ENCODE data around the gene ESR2.
"Not testable (repeated sequence)": the region's sequence is repeated elsewhere in the genome, so short reads cannot be mapped to it uniquely, and the experiment has no call there.

Gene ESR2

GRCh38 chr14:64293976-64294671 lies at the start of gene ESR2:
Gene ESR2, minus strand, starts transcription at chr14:64294371. Its CDS starts 11,386 bp downstream, at chr14:64282985.
- peak; percentile 41 for DNase-seq

GRCh38 chr14:64340560-64341196 lies 46.5 kb upstream of the ESR2 start:
- no peak for DNase-seq

- DNase-seq: peak; percentile 98
Measured at GRCh38 chr14:64338616-64339316, 44.6 kb upstream of the ESR2 start.

GRCh38 chr14:64337888-64338615 lies 43.9 kb upstream of the ESR2 start:
- DNase-seq: peak; percentile 71

GRCh38 chr14:64329149-64329548 lies 35.0 kb upstream of the ESR2 start:
- no peak for DNase-seq

- DNase-seq: no peak
Measured at GRCh38 chr14:64326502-64326901, 32.3 kb upstream of the ESR2 start.

GRCh38 chr14:64324895-64325294 lies 30.7 kb upstream of the ESR2 start:
- no peak for DNase-seq

GRCh38 chr14:64324461-64324860 lies 30.3 kb upstream of the ESR2 start:
- no peak for DNase-seq

- DNase-seq: not testable (repeated sequence)
Measured at GRCh38 chr14:64320362-64320761, 26.2 kb upstream of the ESR2 start.

GRCh38 chr14:64318695-64319094 lies 24.5 kb upstream of the ESR2 start:
- DNase-seq: not testable (repeated sequence)

GRCh38 chr14:64303471-64303917 lies 9.3 kb upstream of the ESR2 start:
- DNase-seq: no peak

- DNase-seq: no peak
Measured at GRCh38 chr14:64298773-64299172, 4.6 kb upstream of the ESR2 start.

- DNase-seq: no peak
Measured at GRCh38 chr14:64296561-64296960, 2.4 kb upstream of the ESR2 start.

- peak; percentile 55 for DNase-seq
Measured at GRCh38 chr14:64294672-64295413, 672 bp upstream of the ESR2 start.

- DNase-seq: no peak
Measured at GRCh38 chr14:64292197-64292596, 2.0 kb downstream of the ESR2 start.

GRCh38 chr14:64289571-64289970 lies 4.6 kb downstream of the ESR2 start:
- DNase-seq: no peak

- no peak for DNase-seq
Measured at GRCh38 chr14:64281805-64282204, 12.4 kb downstream of the ESR2 start.

GRCh38 chr14:64279704-64280668 lies 14.2 kb downstream of the ESR2 start:
- no peak for DNase-seq

GRCh38 chr14:64278458-64278857 lies 15.7 kb downstream of the ESR2 start:
- no peak for DNase-seq

- no peak for DNase-seq
Measured at GRCh38 chr14:64272019-64272418, 22.2 kb downstream of the ESR2 start.

- DNase-seq: no peak
Measured at GRCh38 chr14:64266239-64266638, 27.9 kb downstream of the ESR2 start.
